ENCODE data around the gene ENPEP.
"Not testable (repeated sequence)": the region's sequence is repeated elsewhere in the genome, so short reads cannot be mapped to it uniquely, and the experiment has no call there.

The ENPEP gene

GRCh38 chr4:110526589-110526988, 50.6 kb downstream of the ENPEP start:
- no peak for DNase-seq

- DNase-seq: peak in 1 of 2 donors; percentile 5
Observed at GRCh38 chr4:110527156-110527555, 51.2 kb downstream of the ENPEP start.

- DNase-seq: no peak
Observed at GRCh38 chr4:110532901-110533589, 57.1 kb downstream of the ENPEP start.

- no peak for DNase-seq
Observed at GRCh38 chr4:110533590-110533910, 57.6 kb downstream of the ENPEP start.

GRCh38 chr4:110533940-110534339, 58.0 kb downstream of the ENPEP start:
- no peak for DNase-seq

- no peak for DNase-seq
Observed at GRCh38 chr4:110540581-110540980, 64.6 kb downstream of the ENPEP start.

GRCh38 chr4:110540982-110541451, 65.1 kb downstream of the ENPEP start:
- no peak for DNase-seq

- DNase-seq: no peak
Observed at GRCh38 chr4:110543577-110543976, 67.6 kb downstream of the ENPEP start.

- no peak for DNase-seq
Observed at GRCh38 chr4:110544594-110544993, 68.6 kb downstream of the ENPEP start.

- DNase-seq: no peak
Observed at GRCh38 chr4:110550260-110550659, 74.3 kb downstream of the ENPEP start.

- no peak for DNase-seq
Observed at GRCh38 chr4:110553197-110553596, 77.2 kb downstream of the ENPEP start.

GRCh38 chr4:110567214-110567613, 91.3 kb downstream of the ENPEP start:
- no peak for DNase-seq

- not testable (repeated sequence) for DNase-seq
Observed at GRCh38 chr4:110576696-110577095, 100.7 kb downstream of the ENPEP start.

- DNase-seq: no peak
Observed at GRCh38 chr4:110586131-110586850, 110.3 kb downstream of the ENPEP start.

- DNase-seq: no peak
Observed at GRCh38 chr4:110587666-110588285, 111.8 kb downstream of the ENPEP start.

- no peak for DNase-seq
Observed at GRCh38 chr4:110589297-110589696, 113.3 kb downstream of the ENPEP start.

GRCh38 chr4:110595583-110595982, 119.6 kb downstream of the ENPEP start:
- DNase-seq: no peak

- DNase-seq: no peak
Observed at GRCh38 chr4:110596431-110596830, 120.5 kb downstream of the ENPEP start.

- DNase-seq: no peak
Observed at GRCh38 chr4:110597582-110597981, 121.6 kb downstream of the ENPEP start.

- DNase-seq: no peak
Observed at GRCh38 chr4:110602061-110602460, 126.1 kb downstream of the ENPEP start.

- DNase-seq: no peak
Observed at GRCh38 chr4:110605077-110605476, 129.1 kb downstream of the ENPEP start.

GRCh38 chr4:110609044-110609750, 133.2 kb downstream of the ENPEP start:
- no peak for DNase-seq

GRCh38 chr4:110610620-110610939, 134.6 kb downstream of the ENPEP start:
- no peak for DNase-seq
